Activated CD4-positive, CD25-positive, alpha-beta regulatory T cell treated with anti-CD3 and anti-CD28 coated beads, Interleukin-2, amount 50 U/mL, for 16 hours (primary cell): Measurements from ENCODE around the gene SPAG6.
A peak's percentile ranks its signal among the peaks of the same experiment; 100 is the strongest.

Experiments
- DNase-seq: peaks from one replicate; pipeline ENCODE4 v3.0.0-alpha.2; 2020; ENCODE audit warnings: low read depth, low spot score

SPAG6 gene

DNA sequence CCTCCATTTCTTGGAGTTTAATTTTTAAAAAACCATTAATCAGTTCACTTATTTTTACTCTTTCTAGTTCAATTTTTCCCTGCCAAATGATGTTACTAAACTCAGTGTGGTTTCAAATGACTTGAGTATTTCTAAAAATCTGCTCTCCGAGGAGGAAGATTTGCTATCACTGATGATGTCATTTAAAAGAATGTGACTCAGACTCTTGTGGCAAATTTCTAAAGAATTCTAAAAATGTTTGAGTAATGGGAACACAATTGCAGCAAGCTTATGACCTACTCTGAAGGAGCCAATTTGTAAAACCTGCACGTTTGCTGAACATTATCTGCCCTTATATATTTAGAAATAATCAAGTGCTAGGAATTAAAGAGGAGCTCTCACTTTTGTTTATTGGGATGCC, 88.6 kb downstream of the SPAG6 start:
- DNase-seq: no peak

- no peak for DNase-seq
Measured at GRCh38 chr10:22434521-22434920, 89.2 kb downstream of the SPAG6 start.

- no peak for DNase-seq
Measured at GRCh38 chr10:22435650-22436049, 90.4 kb downstream of the SPAG6 start.

- DNase-seq: peak; percentile 1
Measured at GRCh38 chr10:22436526-22436892, 91.2 kb downstream of the SPAG6 start.

GRCh38 chr10:22436893-22437619, 91.8 kb downstream of the SPAG6 start:
- DNase-seq: peak; percentile 73

DNA sequence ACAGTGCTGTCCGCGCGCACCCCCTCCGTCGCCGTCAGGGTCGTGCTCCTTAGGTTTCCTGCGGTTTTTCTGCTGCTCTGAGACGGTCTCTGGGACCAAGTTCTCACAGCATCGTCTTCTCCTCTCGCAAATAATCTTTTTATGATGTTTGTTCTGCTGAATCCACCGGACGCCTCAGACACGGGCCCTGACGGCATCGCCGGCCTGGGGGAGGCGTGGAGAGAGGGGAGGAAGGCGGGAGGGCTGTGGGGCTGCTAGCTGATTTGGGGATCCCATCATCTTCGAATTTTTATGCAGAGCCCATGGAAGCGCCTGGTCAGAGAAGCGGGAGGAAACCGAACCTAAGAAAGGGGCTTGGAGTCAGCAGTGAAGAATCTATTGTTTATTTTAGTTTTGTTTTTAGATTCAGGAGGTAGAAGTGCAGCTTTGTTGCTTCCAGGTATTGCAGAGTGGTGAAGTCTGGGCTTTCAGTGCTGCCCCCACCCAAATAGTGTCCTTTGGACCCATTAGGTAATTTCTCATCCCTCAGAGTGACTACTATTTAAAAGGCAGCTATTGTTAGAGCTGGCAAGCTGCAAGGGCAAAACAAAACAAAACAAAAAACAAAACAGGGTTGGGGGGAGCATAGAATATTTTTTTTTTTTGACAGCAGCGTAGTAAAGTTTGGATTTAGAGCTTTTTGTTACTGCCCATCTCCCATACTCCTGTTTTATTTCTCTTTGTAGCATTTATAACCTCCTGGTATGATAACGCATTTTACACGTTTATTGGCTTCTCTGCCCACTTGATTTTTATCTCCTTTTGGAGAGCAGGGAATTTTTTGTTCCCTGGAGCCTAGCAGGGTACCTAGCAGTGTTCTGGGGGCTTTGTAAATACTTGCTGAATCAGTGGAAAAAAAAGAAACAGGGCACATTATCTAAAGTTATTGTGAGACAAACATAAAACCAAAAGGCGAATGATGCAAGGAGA, 92.6 kb downstream of the SPAG6 start:
- no peak for DNase-seq

GRCh38 chr10:22438711-22439110, 93.4 kb downstream of the SPAG6 start:
- DNase-seq: no peak

DNA sequence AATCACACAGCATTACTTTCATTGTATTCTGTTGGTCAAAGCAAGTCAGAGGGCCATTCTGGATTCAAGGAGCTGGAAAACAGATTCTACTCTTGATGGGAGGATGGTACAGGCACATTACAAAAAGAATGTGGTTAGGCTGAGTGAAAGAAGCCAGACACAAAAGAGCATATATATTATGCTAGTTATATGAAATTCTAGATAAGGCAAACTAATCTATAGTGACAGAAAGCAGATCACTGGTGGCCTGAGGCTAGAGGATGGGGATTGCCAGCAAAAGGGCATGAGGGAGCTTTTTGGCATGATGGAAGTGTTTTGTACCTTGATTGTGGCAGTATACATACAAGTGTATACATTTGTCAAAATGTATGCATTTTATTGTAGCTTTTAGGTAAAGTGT, 96.8 kb downstream of the SPAG6 start:
- no peak for DNase-seq

GRCh38 chr10:22442468-22442867, 97.2 kb downstream of the SPAG6 start:
- DNase-seq: no peak

GRCh38 chr10:22443175-22443901, 98.0 kb downstream of the SPAG6 start:
- no peak for DNase-seq

DNA sequence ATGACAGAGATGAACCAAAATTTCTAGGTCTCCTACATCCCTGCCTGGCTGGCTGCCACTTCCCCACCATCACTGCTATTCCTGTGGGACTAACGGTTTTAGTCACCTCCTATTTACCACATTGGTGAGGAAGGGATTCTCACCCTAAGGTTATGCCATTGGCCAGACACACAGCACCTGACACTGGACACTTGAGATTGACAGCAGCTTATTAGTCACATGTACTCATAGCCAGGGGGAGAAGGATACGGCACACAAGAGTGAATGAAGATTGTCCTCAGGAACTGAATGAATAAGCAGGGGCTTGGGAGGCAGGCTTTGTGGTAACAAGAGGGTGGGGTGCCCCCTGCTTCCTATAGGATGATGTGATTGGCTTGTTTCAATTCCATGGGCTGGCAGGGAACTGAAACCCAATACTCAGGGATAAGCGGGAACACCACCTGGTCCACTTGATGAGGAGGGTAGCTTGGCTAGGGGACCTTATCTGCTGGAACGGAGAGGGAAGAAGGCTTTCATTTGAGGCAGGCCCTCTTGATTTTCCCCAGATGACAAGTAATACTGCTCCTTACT, 99.0 kb downstream of the SPAG6 start:
- DNase-seq: no peak

DNA sequence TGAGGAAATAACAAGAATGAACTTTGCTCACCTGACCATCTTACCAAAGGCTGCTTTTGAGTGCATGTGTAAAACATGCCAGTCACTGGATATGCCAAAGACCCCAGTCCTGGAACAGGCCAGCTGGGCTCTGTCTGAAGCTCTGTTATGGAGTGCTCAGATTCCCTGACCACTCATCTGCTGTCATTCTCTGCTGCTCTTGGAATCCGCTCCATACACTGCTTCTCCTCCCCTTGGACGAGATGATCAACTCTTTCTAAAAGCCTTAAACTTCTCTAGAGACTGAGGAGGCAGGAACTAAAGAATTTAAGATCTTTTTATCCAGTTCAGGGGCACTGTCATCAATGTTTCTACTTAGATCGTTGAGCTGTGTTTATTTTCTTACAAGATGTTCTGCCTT, 100.2 kb downstream of the SPAG6 start:
- DNase-seq: no peak

GRCh38 chr10:22447068-22447467, 101.8 kb downstream of the SPAG6 start:
- no peak for DNase-seq

- DNase-seq: no peak
Measured at GRCh38 chr10:22451346-22451745, 106.0 kb downstream of the SPAG6 start.

DNA sequence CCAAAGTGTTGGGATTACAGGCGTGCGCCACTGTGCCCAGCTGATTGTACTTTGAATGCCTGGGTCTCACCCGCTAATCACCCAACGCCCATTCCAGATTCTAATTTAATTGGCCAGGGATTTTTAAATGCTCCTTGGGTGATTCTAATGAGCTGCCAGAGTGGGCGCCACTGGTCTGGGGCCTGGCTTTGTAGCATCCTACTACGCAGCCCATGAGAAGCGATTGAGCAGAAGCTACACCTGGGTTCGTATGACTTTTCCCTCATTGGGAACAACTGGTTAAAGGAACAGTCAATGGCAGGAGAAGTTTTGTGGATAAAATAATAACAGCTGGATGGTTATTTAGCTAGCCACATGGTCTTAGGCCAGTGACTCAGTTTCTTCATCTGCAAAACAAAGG, 108.0 kb downstream of the SPAG6 start:
- no peak for DNase-seq

DNA sequence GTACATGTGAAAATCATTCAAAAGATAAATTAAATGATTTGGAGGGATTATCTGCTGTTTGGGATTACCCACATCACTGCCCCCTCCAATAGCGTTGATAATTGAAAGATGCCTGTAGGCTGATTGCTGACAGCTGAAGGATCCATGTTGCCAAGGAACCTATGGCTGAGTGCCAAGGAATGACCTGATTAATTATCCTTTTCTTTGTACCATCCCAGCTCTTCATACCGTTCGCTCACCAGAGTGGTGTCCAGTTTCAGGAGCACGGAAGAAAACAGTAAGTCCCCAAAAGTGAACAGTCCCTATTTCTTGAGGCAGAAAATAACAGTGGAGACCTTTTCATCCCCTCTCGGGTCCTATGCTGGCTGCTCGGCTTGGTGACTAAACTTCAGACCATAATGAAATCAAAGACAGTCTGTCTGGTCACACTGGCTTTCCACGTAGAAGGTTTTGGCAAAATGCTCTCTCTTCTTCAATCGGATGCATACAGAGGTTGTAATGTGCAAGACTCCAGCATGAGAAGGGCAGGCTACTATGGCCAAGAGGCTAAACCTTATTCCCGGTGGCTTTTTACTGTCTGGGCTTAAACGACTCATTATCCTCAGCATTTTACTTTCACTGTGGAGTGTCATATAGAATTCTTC, 108.8 kb downstream of the SPAG6 start:
- no peak for DNase-seq

GRCh38 chr10:22454634-22455033, 109.3 kb downstream of the SPAG6 start:
- no peak for DNase-seq

DNA sequence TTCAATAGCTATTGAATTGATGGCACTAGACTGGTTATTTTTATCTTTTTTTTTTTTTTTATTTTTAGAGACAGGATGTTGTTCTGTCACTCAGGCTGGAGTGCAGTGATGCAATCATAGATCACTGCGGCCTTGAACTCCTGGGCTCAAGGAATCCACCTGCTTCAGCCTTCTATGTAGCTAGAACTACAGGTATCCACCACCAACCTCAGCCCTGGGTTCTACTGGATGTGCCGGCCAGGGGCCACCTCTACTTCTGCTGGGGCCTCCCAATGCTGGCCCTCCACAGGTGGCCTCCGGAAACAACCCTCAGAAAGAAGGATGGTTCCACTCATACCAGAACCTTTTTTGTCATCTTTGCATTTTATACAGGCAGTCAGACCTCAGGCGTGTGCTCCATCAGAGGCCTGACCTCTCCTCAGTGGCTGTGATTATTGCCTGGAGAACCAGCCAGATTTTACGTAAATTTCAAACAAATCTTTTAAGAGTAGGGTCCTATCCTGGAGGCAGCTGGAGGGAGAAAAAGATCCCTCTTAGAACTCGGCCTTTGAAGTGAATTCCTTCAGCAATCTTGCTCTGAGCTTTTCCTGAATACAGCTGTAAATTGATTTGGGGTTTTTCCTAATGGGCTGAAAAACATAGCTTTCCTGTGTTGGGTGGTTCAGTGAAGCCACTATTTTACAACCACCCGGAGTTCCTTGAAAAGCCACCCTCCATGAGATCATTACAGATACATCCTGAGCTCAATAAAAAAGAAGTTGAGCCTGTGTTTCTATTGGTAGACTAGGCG, 110.0 kb downstream of the SPAG6 start:
- DNase-seq: no peak

GRCh38 chr10:22456486-22456885, 111.2 kb downstream of the SPAG6 start:
- no peak for DNase-seq

DNA sequence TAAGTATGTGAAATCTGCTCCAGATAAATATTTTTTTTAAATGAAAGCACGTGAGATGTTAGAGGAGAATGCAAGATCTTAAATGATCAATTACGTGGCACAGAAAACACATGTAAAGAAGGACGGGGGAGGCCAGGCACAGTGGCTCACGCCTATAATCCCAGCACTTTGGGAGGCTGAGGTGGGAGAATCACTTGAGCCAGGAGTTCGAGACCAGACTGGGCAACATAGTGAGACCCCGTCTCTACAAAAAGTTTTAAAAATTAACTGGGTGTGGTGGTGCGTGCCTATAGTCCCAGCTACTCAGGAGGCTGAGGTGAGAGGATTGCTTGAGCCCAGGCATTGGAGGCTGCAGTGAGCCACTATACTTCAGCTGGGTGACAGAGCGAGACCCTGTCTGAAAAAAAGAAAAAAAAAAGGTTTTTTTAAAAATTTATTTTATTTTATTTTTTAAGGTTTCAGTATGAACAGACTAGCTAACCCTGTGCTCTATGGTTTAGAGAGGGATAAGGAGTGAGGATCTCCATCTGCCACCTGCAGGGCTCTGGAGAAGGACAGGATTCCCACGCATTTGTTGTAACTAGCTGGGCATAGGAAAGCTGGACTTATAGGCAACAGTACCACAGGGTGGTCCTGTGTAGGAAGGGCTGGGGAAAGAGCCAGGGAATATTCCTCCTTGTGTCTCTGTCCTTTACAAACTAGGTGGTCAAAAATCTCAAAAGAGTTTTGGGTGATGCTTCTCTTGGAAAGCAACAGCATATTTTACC, 113.2 kb downstream of the SPAG6 start:
- DNase-seq: no peak
